Thoracic aorta (tissue), 2 donors: ENCODE results near the gene ARHGEF17. TPM values are rescaled to one million over a fixed set of nuclear protein-coding genes. Genes with fewer than 3 reads are reported as not detected.

Source experiments
- ATAC-seq: fragments of 150-250 bp; one replicate; pipeline ENCODE4 v1.8.0; 2017; ENCODE audit warnings: low read depth; ENCODE audit not compliant: insufficient number of reproducible peaks, low FRiP score
- DNase-seq: peaks from one replicate; pipeline ENCODE4 v3.0.0-alpha.2; 2020; ENCODE audit warnings: low spot score
- H3K27ac ChIP-seq, 2 donors: fragments of 200-600 bp; sonication (generic); 1 replicate in 1 of 2; 2 replicates in 1 of 2; pipeline ENCODE4 v1.5.1; 2016; ENCODE audit warnings: mild to moderate bottlenecking in 2 of 2, moderate library complexity in 2 of 2
- H3K27me3 ChIP-seq: fragments of 200-600 bp; sonication (generic); replicated peaks from 2 replicates; pipeline ENCODE4 v1.6.0; 2016; ENCODE audit warnings: mild to moderate bottlenecking; ENCODE audit not compliant: insufficient read depth
- H3K36me3 ChIP-seq: fragments of 200-600 bp; sonication (generic); one replicate; pipeline ENCODE4 v1.5.1; 2016
- H3K4me1 ChIP-seq, 2 donors: fragments of 200-600 bp; sonication (generic); 1 replicate in 1 of 2; 2 replicates in 1 of 2; pipeline versions ENCODE4 v1.5.1 to v1.6.0; 2016; ENCODE audit warnings: low read depth in 2 of 2, mild to moderate bottlenecking in 1 of 2; ENCODE audit not compliant: control insufficient read depth in 1 of 2
- H3K4me3 ChIP-seq: fragments of 200-600 bp; sonication (generic); 2 replicates; pipeline ENCODE4 v1.5.1; 2016; ENCODE audit warnings: mild to moderate bottlenecking
- H3K9me3 ChIP-seq: fragments of 200-600 bp; sonication (generic); 2 replicates; pipeline ENCODE4 v1.5.1; 2016
- total RNA-seq, 2 donors: library from RNA; depleted of rRNA; stranded (reverse); fragments of >200 nt; gene quantifications; one replicate each; pipeline versions ENCODE4 v1.1.0 to v1.2.3, GENCODE V29; 2016
- TF ChIP-seq, protein P1 (sequence below): fragments of 200-600 bp; sonication (generic); IDR thresholded peaks from one replicate; pipeline ENCODE4 v1.5.1; 2019; ENCODE audit warnings: antibody characterized with exemption

ARHGEF17 gene
- total RNA-seq, 2 donors from 2014 or later: 244 to 308 TPM

DNA sequence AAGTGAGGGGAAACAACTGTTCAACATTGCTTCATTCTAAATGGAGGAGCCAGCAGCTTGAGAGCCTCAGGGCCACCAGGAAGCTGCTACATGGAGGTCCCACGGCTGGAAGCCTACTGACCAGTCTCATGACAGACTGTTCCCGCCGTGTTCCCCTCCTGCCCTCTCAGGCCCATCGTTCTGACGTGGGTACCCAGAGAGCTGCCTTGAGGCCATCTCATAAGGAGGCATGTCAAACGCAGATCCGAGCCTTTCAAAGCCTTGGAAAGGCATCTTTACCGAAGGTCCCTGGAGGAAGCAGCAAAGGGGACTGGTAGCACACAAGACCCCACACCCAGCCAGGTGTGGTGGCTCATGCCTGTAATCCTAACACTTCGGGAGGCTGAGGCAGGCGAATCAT, 8.3 kb upstream of the ARHGEF17 start:
- Histone ChIP-seq H3K27me3 (no peaks in the 10 kb centered on the region), H3K27ac (no peak overlapping the region), H3K36me3 (no peaks in the 10 kb centered on the region), H3K4me1 (peaks cover 0 to 17% of the 10 kb centered on the region in 2 donors), H3K4me3 (no peak overlapping the region), H3K9me3 (no peaks in the 10 kb centered on the region)
- TF ChIP-seq, protein P1, sequence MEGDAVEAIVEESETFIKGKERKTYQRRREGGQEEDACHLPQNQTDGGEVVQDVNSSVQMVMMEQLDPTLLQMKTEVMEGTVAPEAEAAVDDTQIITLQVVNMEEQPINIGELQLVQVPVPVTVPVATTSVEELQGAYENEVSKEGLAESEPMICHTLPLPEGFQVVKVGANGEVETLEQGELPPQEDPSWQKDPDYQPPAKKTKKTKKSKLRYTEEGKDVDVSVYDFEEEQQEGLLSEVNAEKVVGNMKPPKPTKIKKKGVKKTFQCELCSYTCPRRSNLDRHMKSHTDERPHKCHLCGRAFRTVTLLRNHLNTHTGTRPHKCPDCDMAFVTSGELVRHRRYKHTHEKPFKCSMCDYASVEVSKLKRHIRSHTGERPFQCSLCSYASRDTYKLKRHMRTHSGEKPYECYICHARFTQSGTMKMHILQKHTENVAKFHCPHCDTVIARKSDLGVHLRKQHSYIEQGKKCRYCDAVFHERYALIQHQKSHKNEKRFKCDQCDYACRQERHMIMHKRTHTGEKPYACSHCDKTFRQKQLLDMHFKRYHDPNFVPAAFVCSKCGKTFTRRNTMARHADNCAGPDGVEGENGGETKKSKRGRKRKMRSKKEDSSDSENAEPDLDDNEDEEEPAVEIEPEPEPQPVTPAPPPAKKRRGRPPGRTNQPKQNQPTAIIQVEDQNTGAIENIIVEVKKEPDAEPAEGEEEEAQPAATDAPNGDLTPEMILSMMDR: no peak
- DNase-seq (no peak), ATAC-seq (no peak)

DNA sequence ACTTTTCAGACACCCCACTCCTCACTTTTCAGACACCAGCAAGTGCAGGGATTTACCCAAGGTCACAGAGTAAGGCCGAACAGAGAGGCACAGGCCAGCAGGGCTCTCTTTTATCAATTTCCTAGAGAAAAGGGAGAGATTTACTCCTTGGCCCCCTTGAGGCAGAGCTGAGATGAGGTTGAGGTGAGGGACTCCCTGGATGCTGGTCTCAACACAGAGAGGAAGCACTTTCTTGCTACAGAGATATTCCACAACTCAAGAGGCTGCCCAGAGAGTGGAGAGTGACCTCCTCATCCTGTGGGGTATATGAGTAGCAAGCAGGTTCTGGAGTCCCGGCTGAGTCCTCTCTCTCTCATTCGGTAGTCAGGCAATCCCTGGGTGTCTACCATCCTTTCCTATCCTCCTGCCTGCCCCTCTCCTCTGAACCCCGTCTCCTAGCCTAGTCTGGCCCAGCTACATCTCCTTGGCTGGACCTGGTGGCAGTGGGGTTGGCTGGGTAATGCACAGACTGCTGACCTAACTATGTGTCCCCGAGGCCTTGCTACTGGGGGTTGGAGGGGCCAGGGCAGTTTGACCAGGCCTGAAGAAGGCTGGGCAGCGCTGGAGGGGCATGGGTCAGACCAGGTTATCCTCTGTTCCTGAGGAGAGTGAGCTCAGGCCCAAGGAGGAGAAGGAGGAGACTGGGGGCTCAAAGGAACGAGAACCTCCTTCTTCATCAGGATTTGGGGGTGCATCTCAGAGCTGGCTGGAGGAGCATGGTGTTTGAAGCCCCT, 1.8 kb upstream of the ARHGEF17 start:
- H3K4me1 ChIP-seq: peaks cover 7 to 18% of the 10 kb centered on the region in 2 donors
- H3K27ac ChIP-seq: peak overlapping the region; percentile 80
- H3K36me3 ChIP-seq: no peaks in the 10 kb centered on the region
- no peaks in the 10 kb centered on the region for H3K27me3 ChIP-seq
- no peak overlapping the region for H3K4me3 ChIP-seq
- H3K9me3 ChIP-seq: no peaks in the 10 kb centered on the region
- TF ChIP-seq, protein P1: no peak
- DNase-seq: no peak
- ATAC-seq: no peak

DNA sequence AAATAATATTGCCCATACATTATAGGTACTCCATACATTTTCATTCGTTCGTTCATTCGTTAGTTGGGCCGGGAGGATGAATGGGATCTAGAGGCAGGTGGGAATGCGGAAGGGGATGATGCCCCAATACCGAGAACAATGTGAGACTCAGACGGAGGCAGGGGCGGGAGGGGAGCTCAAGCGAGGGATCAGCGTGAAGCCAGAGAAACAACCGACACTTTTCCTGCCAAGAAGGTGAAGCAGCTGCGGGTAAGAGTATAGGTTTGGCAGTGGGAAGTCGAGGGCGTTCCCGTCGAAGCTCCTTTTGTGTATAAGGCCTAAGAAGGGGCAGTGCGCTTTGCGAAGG, 1.1 kb upstream of the ARHGEF17 start:
- ATAC-seq: no peak
- Histone ChIP-seq H3K4me1 (peaks cover 7 to 25% of the 10 kb centered on the region in 2 donors), H3K4me3 (peak overlapping the region; percentile 81), H3K36me3 (peaks cover 6% of the 10 kb centered on the region), H3K9me3 (no peaks in the 10 kb centered on the region), H3K27ac (peak overlapping the region; percentile 80), H3K27me3 (no peaks in the 10 kb centered on the region)
- DNase-seq: no peak
- TF ChIP-seq, protein P1: no peak

DNA sequence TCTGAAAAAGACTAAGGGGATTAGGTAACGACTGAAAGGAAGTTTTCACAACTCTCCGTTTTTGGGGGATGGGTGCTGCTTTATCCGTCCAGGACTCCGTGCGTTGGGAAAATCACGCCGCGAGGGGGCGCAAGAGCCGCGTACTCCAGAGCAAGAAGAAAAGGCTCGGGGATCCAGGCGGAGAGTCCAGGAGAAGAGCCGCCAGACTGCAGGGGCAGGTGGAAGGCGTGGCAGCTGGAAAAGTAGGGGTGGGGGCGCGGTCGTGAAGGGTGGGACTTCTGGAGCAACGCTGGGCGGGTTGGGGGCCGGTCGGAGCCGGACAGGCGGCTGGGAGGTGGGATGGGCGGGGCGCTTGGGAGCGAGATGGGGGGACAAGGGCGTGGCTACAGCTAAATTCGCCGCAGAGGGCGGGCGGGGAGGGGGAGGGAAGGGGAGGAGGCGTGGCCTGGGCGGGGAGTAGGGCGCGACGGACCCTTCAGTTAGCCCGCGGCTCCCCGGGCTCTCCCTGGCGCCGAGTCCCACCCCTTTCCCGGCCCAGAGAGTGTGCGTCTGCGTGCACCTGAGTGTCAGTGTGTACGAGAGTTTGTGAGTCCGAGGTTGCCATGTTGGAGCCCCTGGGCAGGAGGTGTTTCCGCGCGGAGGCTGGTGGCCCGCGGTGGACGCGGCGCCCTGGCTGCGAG, 613 bp upstream of the ARHGEF17 start:
- Histone ChIP-seq H3K36me3 (peaks cover 6% of the 10 kb centered on the region), H3K27me3 (no peaks in the 10 kb centered on the region), H3K4me3 (peak overlapping the region; percentile 81), H3K4me1 (peaks cover 7 to 25% of the 10 kb centered on the region in 2 donors), H3K27ac (peak overlapping the region; percentile 98 to 100), H3K9me3 (no peaks in the 10 kb centered on the region)
- DNase-seq (peak; percentile 98), ATAC-seq (peak; percentile 42)
- TF ChIP-seq, protein P1: peak; percentile 92
